IPS DF 6.9 (cell line): ENCODE data around the gene TRPM6.

Source experiments
- DNase-seq: peaks from one replicate; pipeline ENCODE4 v3.0.0-alpha.2; 2013; ENCODE audit warnings: low read depth, low spot score
- H3K27ac ChIP-seq: one replicate; pipeline ENCODE4 v1.5.1; 2013; ENCODE audit warnings: low read length, control low read depth
- H3K27me3 ChIP-seq: 2 replicates; pipeline ENCODE4 v1.6.1; 2013; ENCODE audit warnings: mild to moderate bottlenecking, low read length; ENCODE audit not compliant: control insufficient read depth, insufficient read depth
- H3K36me3 ChIP-seq: 2 replicates; pipeline ENCODE4 v1.6.1; 2013; ENCODE audit warnings: low read length; ENCODE audit not compliant: control insufficient read depth, insufficient read depth
- H3K4me1 ChIP-seq: 2 replicates; pipeline ENCODE4 v1.6.1; 2013; ENCODE audit warnings: low read length; ENCODE audit not compliant: control insufficient read depth, insufficient read depth
- H3K4me3 ChIP-seq: 2 replicates; pipeline ENCODE4 v1.5.1; 2013; ENCODE audit warnings: mild to moderate bottlenecking, low read length
- H3K9me3 ChIP-seq: 2 replicates; pipeline ENCODE4 v1.6.1; 2013; ENCODE audit warnings: low read length, inconsistent platforms; ENCODE audit not compliant: control insufficient read depth, insufficient read depth
- WGBS: extraction: QIAGEN DNeasy Blood & Tissue Kit; methylation state at CpG from one replicate; pipeline ENCODE4 v1.1.7; 2013; ENCODE audit warnings: mixed read lengths, missing lambda C conversion rate; ENCODE audit not compliant: insufficient read length, insufficient coverage; 5-methylcytosine and 5-hydroxymethylcytosine counted together

The TRPM6 gene

DNA sequence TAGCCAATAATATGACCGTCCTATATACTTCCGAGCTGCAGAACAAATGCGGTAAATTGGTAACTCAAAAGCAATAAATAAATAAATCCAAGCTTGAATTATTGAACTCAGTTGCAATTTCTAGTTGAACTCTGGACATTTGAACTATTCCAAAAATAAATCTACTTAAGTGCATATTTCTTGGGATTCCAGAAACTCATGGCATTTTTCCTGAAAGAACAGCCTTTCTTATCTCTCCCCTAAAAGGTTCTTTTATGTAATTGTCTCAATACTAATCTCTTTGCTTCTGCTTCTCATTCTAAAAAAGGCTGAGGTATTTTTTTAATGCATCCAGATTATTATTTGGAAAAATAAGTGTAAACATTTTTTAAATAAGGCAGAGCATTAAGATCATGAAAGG lies 131.7 kb downstream of the TRPM6 start:
- no peak overlapping the region for H3K27ac ChIP-seq
- WGBS: no CpG with 5 or more reads among the region's 3 CpGs
- H3K4me3 ChIP-seq: no peak overlapping the region
- H3K27me3 ChIP-seq: no peaks in the 10 kb centered on the region
- DNase-seq: no peak
- H3K4me1 ChIP-seq: no peaks in the 10 kb centered on the region
- no peaks in the 10 kb centered on the region for H3K9me3 ChIP-seq
- no peaks in the 10 kb centered on the region for H3K36me3 ChIP-seq

DNA sequence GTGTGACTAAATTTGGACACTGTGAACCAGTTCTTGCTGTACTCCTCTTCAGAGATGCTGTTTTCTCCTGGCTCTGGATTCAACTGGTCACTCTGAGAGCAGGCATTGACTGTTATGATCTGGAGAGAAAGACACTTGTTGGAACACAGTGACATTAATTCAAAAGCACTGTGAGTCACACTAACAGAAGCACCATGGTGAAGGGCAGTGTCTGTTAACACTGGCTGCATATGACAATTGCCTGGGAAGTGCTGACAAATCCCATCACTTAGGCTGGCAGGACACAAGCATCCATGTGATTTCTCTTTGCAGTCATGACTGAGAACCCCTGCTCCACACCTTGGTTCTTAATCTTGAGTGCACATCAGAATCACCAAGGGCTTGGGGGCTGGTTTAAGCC lies 132.4 kb downstream of the TRPM6 start:
- Histone ChIP-seq H3K4me3 (no peak overlapping the region), H3K27me3 (no peaks in the 10 kb centered on the region), H3K27ac (no peak overlapping the region), H3K4me1 (no peaks in the 10 kb centered on the region), H3K36me3 (no peaks in the 10 kb centered on the region), H3K9me3 (no peaks in the 10 kb centered on the region)
- DNase-seq: no peak

DNA sequence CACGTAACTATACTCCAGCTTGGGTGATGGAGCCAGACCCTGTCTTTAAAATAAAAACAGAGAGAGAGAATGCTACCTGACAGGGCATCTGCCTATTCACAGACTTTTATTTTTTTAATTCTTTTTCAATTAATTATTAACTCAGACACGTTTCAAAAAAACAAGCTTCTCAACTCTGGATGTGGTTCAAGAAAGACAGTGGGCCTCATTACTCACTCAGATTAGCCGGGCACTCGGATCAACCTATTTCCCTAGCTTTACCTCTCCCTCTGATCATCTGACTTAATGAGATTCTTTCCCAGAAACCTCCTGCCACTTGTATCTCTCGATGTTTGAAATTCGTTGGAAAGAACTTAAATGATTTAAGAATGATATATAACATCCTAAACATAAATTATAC lies 134.1 kb downstream of the TRPM6 start:
- Histone ChIP-seq H3K27me3 (no peaks in the 10 kb centered on the region), H3K9me3 (no peaks in the 10 kb centered on the region), H3K36me3 (no peaks in the 10 kb centered on the region), H3K4me1 (no peaks in the 10 kb centered on the region), H3K27ac (no peak overlapping the region), H3K4me3 (no peak overlapping the region)
- no peak for DNase-seq
- WGBS: no CpG with 5 or more reads among the region's 6 CpGs

DNA sequence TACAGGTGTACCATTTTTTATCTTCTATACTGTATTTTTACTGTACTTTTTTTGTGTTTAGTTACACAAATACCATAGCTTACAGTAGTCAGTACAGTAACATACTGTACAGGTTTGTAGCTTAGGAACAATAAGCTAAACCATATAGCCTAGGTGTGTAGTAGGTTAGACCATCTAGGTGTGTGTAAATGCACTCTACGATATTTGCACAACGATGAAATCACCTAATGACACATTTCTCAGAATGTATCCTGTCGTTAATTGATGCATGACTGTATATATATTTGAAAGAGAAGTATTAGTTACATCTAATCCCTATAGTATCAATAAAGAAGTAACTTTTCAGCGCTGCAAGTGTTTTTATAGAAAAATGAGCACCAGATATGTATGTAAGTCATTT lies 138.8 kb downstream of the TRPM6 start:
- H3K9me3 ChIP-seq: no peaks in the 10 kb centered on the region
- no peak for DNase-seq
- no peak overlapping the region for H3K27ac ChIP-seq
- no peaks in the 10 kb centered on the region for H3K36me3 ChIP-seq
- H3K4me1 ChIP-seq: no peaks in the 10 kb centered on the region
- H3K27me3 ChIP-seq: no peaks in the 10 kb centered on the region
- WGBS: no CpG with 5 or more reads among the region's 4 CpGs
- no peak overlapping the region for H3K4me3 ChIP-seq

DNA sequence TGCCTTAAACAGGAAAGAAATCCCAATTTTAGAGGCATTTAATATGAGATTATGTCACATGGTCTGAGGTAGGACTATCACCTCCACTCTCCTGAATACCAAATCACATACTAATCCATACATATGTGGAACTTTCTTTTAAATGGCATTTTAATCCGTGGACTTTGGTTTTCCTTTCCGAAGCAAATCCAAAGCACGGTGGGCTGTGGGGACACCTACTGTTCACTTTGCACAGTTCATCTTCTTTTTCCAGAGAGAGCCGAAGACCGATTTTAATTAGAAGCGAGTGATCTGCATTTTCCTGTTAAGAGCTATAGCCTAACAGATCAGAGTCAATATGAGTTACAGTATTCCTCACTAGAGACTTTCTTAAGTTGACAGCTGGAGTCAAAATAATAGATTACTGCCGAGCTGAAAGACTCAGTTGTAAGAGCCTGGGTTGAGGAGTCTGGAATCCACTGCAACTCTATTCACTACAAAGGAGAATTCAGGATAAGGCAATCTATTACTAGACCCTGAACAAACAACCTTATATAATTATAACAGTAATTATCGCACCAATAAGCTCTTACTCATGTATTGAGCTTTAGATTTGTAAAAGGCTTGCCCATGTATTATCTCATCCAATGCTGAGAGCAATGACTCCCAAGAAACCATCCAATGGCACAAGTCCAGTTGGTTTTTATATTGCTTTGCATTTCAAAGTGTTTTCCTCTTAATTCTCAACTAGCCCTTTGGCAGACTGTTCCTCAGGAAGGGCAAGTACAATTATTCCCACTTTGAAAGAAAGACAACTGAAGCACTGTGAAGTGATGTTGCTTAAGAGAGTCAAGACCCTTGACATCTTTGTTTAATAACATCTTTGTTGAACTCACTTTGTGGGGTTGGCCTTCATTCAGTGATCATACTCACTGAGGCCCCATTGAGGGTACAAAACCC lies 144.7 kb downstream of the TRPM6 start:
- Histone ChIP-seq H3K27me3 (no peaks in the 10 kb centered on the region), H3K36me3 (no peaks in the 10 kb centered on the region), H3K27ac (no peak overlapping the region), H3K9me3 (no peaks in the 10 kb centered on the region), H3K4me3 (no peak overlapping the region), H3K4me1 (no peaks in the 10 kb centered on the region)
- no CpG with 5 or more reads among the region's 8 CpGs for WGBS
- peak; percentile 18 for DNase-seq

DNA sequence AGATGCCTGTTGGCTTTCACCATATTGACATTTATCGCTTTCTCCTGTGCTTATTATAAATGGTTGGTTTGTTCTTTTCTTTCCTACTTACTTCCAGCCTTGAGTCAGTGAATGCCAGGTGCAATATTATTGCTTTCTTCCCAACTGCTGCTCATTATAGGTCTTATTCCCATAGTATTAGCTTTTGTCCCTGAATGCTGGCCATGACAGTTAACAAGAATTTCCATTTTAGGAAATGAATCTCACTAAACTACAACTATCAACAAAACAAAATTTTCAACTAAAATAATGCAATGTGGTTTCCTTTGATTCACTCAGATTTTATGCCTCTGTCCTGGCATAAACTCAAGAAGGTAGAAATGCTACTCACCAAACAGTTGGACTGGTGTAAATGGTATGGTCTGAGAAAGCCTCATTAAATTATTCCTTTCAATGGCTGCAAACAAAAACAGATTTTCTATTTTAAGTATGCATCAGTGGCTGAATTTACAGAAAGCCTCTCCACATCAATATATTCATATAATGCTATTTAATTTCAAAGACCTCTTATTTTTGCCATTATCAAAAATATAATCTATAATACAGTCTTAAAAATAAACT lies 145.4 kb downstream of the TRPM6 start:
- no peak overlapping the region for H3K4me3 ChIP-seq
- H3K36me3 ChIP-seq: no peaks in the 10 kb centered on the region
- H3K4me1 ChIP-seq: no peaks in the 10 kb centered on the region
- no peaks in the 10 kb centered on the region for H3K9me3 ChIP-seq
- DNase-seq: no peak
- H3K27ac ChIP-seq: no peak overlapping the region
- no peaks in the 10 kb centered on the region for H3K27me3 ChIP-seq
- no CpG with 5 or more reads among the region's 1 CpG for WGBS

DNA sequence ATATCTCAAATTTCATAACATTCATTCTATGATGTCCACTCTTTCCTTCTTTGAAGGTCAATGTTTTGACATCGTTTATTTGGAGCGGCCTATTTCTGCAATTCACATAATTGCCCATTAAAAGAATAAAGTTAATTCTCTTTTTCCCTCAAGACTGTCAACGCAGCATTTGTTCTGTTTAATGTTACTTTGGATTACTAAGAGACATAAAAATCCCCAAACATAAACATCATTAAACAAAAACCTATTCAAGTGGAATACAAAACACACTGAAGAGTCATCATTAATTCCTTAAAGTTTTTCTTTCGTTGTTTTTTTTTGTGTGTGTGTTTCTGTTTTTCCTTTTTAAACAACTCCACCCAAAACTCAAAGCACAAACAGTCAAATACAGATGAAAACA lies 151.1 kb downstream of the TRPM6 start:
- no peaks in the 10 kb centered on the region for H3K9me3 ChIP-seq
- DNase-seq: no peak
- H3K4me1 ChIP-seq: no peaks in the 10 kb centered on the region
- H3K27ac ChIP-seq: no peak overlapping the region
- no peaks in the 10 kb centered on the region for H3K36me3 ChIP-seq
- WGBS: no CpG with 5 or more reads among the region's 4 CpGs
- no peaks in the 10 kb centered on the region for H3K27me3 ChIP-seq
- H3K4me3 ChIP-seq: no peak overlapping the region

DNA sequence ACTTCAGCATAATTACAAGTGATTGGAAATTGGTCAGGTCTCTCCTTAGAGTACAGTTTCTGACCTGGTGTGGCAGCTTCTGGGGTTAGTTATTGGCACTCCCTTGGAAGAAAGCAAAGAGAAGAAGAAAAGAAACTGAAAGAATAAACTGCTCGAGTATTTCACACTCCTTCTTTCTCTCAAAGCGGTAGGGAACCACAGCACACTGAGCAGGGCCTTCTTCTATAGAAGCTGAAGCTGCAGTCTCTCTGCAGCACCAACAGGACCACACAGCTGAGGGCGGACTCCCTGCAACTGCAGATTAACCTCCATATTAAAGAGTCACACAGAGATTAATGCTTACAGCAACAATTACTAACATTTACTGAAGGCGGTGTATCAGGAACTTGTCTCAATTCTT lies 152.0 kb downstream of the TRPM6 start:
- H3K27ac ChIP-seq: no peak overlapping the region

DNA sequence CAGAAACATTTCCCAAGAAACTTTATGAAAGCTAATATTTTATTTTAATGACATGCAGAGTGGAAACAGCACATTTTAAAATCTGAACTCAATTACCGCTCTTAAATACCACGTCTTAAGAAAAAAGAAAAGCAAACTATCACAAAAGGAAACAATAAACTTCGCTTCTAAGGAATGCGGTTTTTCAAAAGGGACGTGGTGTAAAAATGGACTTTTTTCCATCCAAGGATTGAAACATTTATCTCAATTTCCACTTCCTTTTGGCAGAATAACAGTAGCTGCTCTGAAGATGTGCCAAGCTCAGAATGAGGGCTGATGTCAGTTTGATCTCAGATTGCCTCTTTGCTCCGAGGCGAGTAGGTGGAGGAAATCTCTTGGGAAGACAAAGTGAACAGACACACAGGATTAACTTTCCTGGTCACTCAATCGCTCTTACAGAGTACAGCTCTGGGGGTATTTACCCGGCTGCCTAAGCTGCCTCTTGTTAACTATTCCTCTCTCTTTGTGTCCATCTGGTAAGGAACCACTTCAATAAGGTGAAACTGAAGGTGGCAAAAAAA lies 158.5 kb downstream of the TRPM6 start:
- no peak for DNase-seq
- H3K27ac ChIP-seq: no peak overlapping the region
- no peaks in the 10 kb centered on the region for H3K36me3 ChIP-seq
- no CpG with 5 or more reads among the region's 9 CpGs for WGBS
- peaks cover 2% of the 10 kb centered on the region; the same call in 1 of the 2 replicates for H3K4me1 ChIP-seq
- H3K27me3 ChIP-seq: no peaks in the 10 kb centered on the region
- no peaks in the 10 kb centered on the region for H3K9me3 ChIP-seq
- H3K4me3 ChIP-seq: no peak overlapping the region

More for the DNA sequence above, 152.0 kb downstream of the TRPM6 start:
- no peaks in the 10 kb centered on the region for H3K9me3 ChIP-seq
- DNase-seq: no peak
- no CpG with 5 or more reads among the region's 4 CpGs for WGBS
- no peaks in the 10 kb centered on the region for H3K4me1 ChIP-seq
- no peaks in the 10 kb centered on the region for H3K36me3 ChIP-seq
- no peak overlapping the region for H3K4me3 ChIP-seq
- no peaks in the 10 kb centered on the region for H3K27me3 ChIP-seq

DNA sequence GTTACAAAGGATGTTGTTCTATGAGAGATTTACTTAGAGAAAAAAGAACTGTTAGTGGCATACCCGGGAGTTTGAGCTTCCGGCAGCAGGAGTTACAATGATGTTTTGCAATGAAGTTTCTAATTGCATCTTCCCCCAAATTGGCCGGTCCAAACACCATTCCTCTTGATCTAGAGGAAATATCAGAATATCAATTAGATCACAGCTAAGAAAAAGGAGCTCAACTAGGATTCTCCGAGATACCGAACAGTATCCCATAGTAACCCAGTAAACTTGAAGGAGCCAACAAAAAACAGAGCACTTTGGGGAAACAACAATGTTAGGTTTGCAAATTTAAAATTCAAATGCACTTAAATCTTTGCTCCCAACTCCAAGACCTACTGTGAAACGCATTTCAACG lies 159.5 kb downstream of the TRPM6 start:
- Histone ChIP-seq H3K9me3 (no peaks in the 10 kb centered on the region), H3K4me1 (peaks cover 2% of the 10 kb centered on the region; the same call in 1 of the 2 replicates), H3K4me3 (no peak overlapping the region), H3K27ac (no peak overlapping the region), H3K36me3 (no peaks in the 10 kb centered on the region), H3K27me3 (no peaks in the 10 kb centered on the region)
- no peak for DNase-seq
- no CpG with 5 or more reads among the region's 7 CpGs for WGBS
